Right cardiac atrium (tissue), 5 donors: ENCODE measurements around the gene PTPRN2. TPM values are rescaled to one million over a fixed set of nuclear protein-coding genes. Genes with fewer than 3 reads are reported as not detected.

Source experiments
- ATAC-seq, 2 donors: fragments of 200-7000 bp; cut with Tn5 transposase; one replicate each; pipeline versions ENCODE4 v1.8.0 to v1.9.1; 2020; ENCODE audit warnings: moderate library complexity in 2 of 2, mild to moderate bottlenecking in 1 of 2
- DNase-seq, 3 donors: peaks; one replicate each; pipeline ENCODE4 v3.0.0-alpha.2; 2020
- H3K27ac ChIP-seq: one replicate; pipeline ENCODE4 v1.5.1; 2013; ENCODE audit warnings: mild to moderate bottlenecking, low read length, control low read depth, moderate library complexity
- H3K27me3 ChIP-seq: one replicate; pipeline ENCODE4 v1.6.1; 2013; ENCODE audit not compliant: control insufficient read depth, insufficient read depth
- H3K4me1 ChIP-seq: one replicate; pipeline ENCODE4 v1.6.1; 2013; ENCODE audit warnings: low read length; ENCODE audit not compliant: control insufficient read depth, insufficient read depth
- H3K4me3 ChIP-seq: one replicate; pipeline ENCODE4 v1.5.1; 2013; ENCODE audit warnings: low read length, control low read depth
- H3K9me3 ChIP-seq: one replicate; pipeline ENCODE4 v1.6.1; 2013; ENCODE audit warnings: low read length; ENCODE audit not compliant: control insufficient read depth
- WGBS: extraction: QIAGEN DNeasy Blood & Tissue Kit; methylation state at CpG from one replicate; pipeline ENCODE4 v1.1.7; 2013; 5-methylcytosine and 5-hydroxymethylcytosine counted together
- intact Hi-C, 4 donors: fragments of 100-400 bp; cut with DNase I; formaldehyde crosslinking; loops; one replicate each; pipeline versions ENCODE4 v1.11.0 to v1.14.0; 2022 to 2023
- polyA plus RNA-seq: library from polyadenylated mRNA; stranded (reverse); fragments of 200-250 nt; gene quantifications from one replicate; pipeline ENCODE4 v1.2.3, GENCODE V29; 2013
- total RNA-seq, 4 donors: library from RNA; stranded (reverse); fragmentation: NEBNext Ultra II Directional; extraction: Animal tissue kit (Norgen Biotek cat#: 25700); gene quantifications; one replicate each; pipeline ENCODE4 v1.2.1, GENCODE V29; 2021
- donor health status: healthy with polysubstance abuse.
- donor health status: DM: no; HTN: yes; CAD: no.
- donor health status: DM: no; HTN: no; CAD: no.
- donor health status: DM: no; HTN: yes; CAD: no; lungs with severe emphysema.
- donor health status: DM: yes; HTN: yes; CAD: no.

The PTPRN2 gene
- total and polyA plus RNA-seq, 5 donors, result 1.5 to 3.9 (median 1.9) TPM

DNA sequence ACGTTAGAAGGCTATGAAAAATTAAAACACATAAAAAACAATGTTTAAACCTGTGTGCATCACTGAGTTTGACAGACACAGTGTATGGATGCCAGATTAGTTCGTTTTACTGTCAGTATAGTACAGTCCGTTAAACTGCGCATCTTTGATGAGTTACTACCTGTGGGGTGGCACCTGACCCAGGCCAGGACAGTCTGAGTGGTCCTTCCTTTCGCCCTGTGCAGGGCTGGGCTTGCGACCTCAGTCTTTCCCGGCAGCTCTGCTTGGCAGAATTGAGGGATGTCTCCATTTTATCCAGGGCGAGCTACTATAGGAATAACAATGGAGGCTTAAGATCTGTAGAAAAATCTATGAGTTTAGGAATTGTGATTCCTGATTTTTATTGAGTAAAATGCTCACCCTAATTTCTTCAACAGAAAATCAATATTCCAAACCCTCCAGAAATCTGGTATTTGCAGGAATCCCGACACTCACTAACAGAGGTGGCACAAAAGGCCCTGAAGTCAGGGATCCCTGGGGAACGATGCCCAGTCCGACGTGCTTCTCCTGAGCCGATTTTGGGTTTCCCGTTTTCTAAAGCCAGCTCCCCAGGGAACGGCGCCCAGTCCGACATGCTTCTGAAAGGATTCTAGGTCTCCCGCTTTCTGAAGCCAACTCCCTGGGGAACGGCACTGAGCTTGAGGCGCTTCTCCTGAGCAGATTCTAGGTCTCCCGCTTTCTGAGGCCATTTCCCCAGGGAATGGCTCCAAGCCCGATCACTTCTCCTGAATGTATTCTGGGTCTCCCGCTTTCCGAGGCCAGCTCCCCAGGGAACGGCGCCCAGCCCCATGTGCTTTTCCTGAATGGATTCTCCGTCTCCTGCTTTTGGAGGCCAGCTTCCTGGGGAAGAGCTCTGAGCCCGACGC, 873.2 kb downstream of the PTPRN2 start:
- no peak overlapping the region for H3K4me3 ChIP-seq
- H3K27ac ChIP-seq, result no peak overlapping the region
- DNase-seq (no peak), ATAC-seq (no peak)
- H3K9me3 ChIP-seq, result no peaks in the 10 kb centered on the region
- no peaks in the 10 kb centered on the region for H3K4me1 ChIP-seq
- intact Hi-C loops, result no loop called here
- 86% methylated on average over 29 of the region's 29 CpGs for WGBS
- H3K27me3 ChIP-seq, result no peaks in the 10 kb centered on the region

DNA sequence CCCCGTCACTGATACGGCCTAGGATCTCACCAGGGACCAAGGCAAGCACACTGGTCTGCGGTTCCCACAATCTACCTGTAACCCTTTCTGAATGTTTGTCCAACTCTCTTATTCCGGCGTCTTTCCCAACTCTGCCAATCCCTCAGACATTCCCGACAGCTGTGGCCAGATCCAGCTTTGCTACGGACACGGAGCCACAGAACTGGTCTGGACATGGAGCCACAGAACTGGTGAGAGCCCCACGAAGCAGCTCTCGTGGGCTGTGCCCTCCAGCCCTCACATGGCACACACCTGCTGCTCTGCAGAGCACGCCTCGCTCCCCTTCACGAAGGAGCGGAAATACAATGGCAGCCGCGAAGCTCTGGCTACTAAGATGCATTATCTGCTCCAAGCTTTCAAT, 874.0 kb downstream of the PTPRN2 start:
- H3K4me3 ChIP-seq, result no peak overlapping the region
- WGBS, result 89% methylated on average over 16 of the region's 16 CpGs
- no peaks in the 10 kb centered on the region for H3K4me1 ChIP-seq
- H3K27ac ChIP-seq, result no peak overlapping the region
- intact Hi-C loops, result no loop called here
- no peaks in the 10 kb centered on the region for H3K27me3 ChIP-seq
- no peak for ATAC-seq
- H3K9me3 ChIP-seq, result no peaks in the 10 kb centered on the region
- no peak for DNase-seq

DNA sequence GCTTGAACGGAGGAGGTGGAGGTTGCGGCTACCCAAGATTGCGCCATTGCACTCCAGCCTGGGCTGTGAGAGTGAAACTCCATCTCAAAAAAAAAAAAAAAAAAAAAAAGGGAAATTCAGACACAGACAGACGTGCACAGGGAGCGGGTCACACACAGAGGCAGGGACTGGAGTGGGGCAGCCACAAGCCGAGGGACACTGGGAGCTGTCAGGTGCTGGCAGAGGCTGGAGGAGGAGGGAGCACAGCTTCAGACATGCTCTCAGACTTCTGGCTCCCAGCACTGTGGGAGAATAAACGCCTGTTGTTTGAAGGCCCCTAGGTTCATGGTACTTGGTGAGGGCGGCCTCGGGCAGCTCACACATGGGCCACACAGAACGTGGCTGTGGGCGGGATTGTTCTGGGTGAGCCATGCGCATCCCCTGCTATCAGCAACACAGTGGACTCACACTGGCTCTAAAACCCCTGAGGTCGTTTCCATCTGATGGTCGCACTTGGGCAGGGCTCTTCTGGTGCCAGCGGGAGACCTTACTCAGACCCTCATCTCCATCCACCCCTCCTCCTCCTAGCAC, 874.9 kb downstream of the PTPRN2 start:
- no peaks in the 10 kb centered on the region for H3K4me1 ChIP-seq
- no peak overlapping the region for H3K4me3 ChIP-seq
- WGBS, result 69% methylated on average over 15 of the region's 15 CpGs
- no peaks in the 10 kb centered on the region for H3K9me3 ChIP-seq
- DNase-seq (no peak), ATAC-seq (no peak)
- intact Hi-C loops, result no loop called here
- H3K27me3 ChIP-seq, result no peaks in the 10 kb centered on the region
- no peak overlapping the region for H3K27ac ChIP-seq

DNA sequence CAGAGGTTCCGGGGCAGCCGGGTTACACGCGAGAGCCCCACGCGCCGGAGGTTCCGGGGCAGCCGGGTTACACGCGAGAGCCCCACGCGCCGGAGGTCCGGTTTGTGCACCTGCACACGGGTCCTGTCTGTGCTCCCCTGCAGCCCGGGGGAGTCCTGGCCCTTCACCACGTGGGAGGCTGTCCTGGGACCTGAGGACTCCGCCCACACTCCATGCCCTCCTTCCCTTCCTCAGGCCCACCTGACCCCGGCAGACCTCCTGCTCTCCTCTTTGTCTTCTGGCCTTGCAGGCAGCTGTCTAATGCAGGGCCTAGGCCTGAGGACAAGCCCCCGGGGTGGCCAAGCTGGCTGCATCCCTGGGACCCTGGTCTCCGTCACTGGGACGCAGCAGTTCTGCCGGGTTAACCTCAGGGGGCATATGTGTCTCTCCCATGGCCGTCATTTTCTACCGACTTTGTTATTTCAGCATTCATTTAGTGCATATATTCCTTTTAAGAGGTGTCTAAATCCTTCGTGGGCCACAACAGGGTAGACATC, 876.2 kb downstream of the PTPRN2 start:
- Histone ChIP-seq H3K9me3 (no peaks in the 10 kb centered on the region), H3K4me3 (no peak overlapping the region), H3K27ac (no peak overlapping the region), H3K4me1 (no peaks in the 10 kb centered on the region), H3K27me3 (no peaks in the 10 kb centered on the region)
- WGBS, result 82% methylated on average over 24 of the region's 27 CpGs
- no peak for DNase-seq
- intact Hi-C loops, result no loop called here
- no peak for ATAC-seq

DNA sequence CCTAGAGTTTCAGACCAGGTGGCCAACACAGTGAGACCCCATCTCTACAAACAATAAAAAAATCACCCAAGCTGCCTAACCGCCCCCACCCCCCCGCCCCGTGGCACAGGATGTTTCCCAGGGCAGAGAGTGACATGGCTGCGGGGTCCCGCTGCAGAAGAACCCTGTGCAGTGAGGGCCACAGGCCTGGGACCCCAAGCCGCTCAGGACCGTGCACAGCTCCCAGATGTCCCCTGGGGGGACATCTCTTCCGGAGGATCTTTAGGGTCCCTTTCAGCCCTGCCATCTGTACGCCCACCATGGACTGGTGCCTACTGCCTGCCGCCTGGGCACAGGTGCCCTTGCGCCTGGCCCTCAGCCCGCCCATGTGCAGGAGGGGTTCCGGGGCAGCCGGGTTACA, 877.2 kb downstream of the PTPRN2 start:
- 85% methylated on average over 14 of the region's 14 CpGs for WGBS
- intact Hi-C loops, result no loop called here
- H3K4me3 ChIP-seq, result no peak overlapping the region
- H3K27ac ChIP-seq, result no peak overlapping the region
- DNase-seq (no peak), ATAC-seq (no peak)
- H3K4me1 ChIP-seq, result no peaks in the 10 kb centered on the region
- no peaks in the 10 kb centered on the region for H3K27me3 ChIP-seq
- H3K9me3 ChIP-seq, result no peaks in the 10 kb centered on the region

DNA sequence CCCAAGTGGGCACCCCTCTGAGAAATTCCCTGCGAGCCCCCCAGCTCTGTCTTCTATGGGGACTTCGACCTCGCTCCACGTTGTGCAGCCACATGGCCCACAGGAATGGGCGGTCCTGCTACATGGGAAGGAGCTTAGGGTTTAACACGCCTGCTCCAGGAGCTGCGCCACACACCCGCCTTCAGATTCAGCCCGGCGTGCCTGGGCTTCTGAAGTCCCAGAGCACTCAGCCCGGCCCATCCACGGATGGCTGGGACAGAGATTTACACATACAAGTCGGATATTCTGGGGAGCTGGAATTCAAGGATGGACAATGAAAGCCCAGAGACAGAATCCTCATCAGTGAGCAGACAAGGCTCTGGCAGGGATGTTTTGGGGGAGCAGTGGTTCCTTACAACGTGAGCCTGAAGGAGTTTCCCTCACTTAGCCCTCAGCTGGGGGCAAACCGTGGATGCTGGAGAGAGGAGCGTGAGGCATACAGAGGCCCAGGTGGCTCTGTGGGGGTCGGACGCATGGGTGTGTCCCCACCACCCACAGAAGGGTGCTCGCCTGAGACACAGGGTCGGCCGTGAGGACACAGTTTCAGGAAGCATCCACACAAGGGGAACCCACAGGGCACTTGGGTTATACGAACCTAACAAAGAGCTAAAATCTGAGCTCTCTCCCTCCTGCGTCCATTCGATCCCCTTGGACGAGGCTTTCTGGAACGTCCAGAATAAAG, 877.9 kb downstream of the PTPRN2 start:
- Histone ChIP-seq H3K4me3 (no peak overlapping the region), H3K27ac (no peak overlapping the region), H3K27me3 (no peaks in the 10 kb centered on the region), H3K9me3 (no peaks in the 10 kb centered on the region), H3K4me1 (no peaks in the 10 kb centered on the region)
- 85% methylated on average over 26 of the region's 26 CpGs for WGBS
- no peak for DNase-seq
- intact Hi-C loops, result no loop called here
- ATAC-seq, result no peak

DNA sequence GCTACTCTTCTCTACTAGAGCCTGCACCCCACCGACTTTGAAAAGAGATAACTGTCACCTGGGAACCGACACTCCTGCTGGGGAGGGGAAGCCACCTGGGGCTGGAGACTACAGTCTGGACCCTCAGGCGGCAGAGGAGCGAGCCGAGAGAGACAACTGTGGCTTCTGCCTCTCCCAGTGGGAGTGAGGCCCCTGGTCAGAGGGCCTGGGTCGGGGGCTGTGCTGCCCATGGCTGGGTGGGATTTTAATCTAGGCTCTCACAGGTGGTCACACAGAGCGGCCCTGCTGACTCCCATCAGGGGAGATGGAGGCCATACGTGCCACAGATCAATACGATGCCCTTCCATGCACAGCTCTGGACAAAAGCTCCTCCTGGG, 878.7 kb downstream of the PTPRN2 start:
- Histone ChIP-seq H3K4me3 (no peak overlapping the region), H3K9me3 (no peaks in the 10 kb centered on the region), H3K27ac (no peak overlapping the region), H3K27me3 (no peaks in the 10 kb centered on the region), H3K4me1 (no peaks in the 10 kb centered on the region)
- intact Hi-C loops, result no loop called here
- WGBS, result 62% methylated on average over 9 of the region's 9 CpGs
- ATAC-seq (no peak), DNase-seq (no peak)

DNA sequence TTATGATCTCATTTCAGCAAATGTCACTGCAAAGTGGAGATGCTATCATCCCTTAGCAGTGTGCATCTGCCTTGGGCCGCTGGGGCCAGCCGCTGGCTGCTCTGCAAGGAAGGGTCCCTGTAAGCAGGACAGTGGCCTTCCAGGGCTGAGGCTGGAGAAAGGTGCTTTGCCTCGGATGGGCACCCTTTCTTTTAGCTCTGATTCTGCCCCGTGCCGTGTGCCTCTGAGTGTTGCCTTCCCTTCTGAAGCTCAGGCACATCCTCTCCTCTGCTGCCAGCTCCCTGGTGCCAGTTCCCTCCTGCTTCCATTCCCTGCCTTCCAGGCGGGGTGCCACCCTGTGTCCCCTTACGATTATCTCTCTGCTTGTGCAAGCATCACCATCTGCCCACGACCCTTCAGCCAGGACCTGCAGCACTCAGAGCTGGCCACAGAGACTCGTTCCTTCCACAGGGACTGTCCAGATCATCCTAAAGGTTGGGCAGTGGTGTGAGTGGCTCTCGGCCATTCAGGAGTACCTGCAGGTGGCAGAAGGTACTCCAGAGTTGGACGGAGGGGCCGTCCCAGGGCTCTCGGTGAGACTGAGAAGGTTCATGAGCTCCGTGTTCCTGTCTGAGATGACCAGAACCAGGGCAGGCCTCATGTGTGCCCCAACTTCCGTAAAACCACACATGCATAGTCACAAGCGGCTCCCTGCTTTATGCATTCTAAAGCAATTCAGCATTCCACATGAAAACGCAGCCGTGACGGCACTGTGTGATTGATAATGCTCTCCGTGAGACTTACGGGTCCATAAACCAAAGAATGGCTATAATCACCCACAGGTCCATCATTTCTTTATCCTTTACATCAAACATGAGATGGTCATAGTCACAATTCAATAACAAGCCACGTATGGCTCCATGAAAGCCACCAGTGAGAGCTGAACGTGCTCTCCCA, 879.4 kb downstream of the PTPRN2 start:
- DNase-seq (no peak), ATAC-seq (no peak)
- Histone ChIP-seq H3K27me3 (no peaks in the 10 kb centered on the region), H3K4me1 (no peaks in the 10 kb centered on the region), H3K9me3 (no peaks in the 10 kb centered on the region), H3K27ac (no peak overlapping the region), H3K4me3 (no peak overlapping the region)
- WGBS, result 72% methylated on average over 23 of the region's 23 CpGs
- intact Hi-C loops, result no loop called here

DNA sequence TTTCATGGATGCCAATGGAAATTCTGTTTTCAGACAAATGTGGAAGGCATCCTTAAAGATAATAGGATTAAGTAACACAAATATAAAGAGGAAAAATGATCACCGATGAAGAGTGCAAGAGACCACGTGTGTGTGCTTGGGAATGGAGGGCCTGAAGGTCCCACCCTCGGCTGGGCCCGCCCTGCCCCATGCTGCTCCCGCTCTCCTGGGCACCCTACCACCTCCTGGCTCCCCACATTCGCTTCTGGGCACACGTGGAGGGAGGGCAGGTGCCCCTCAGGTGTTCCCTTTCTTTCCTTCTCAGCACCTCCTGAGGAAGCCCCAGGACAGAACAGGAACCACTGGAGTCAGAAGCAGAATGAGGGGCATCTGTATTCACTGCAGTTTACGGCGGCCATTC, 883.3 kb downstream of the PTPRN2 start:
- Histone ChIP-seq H3K4me3 (no peak overlapping the region), H3K9me3 (no peaks in the 10 kb centered on the region), H3K27me3 (no peaks in the 10 kb centered on the region), H3K27ac (no peak overlapping the region), H3K4me1 (no peaks in the 10 kb centered on the region)
- DNase-seq (no peak), ATAC-seq (no peak)
- WGBS, result 80% methylated on average over 9 of the region's 9 CpGs
- intact Hi-C loops, result no loop called here

DNA sequence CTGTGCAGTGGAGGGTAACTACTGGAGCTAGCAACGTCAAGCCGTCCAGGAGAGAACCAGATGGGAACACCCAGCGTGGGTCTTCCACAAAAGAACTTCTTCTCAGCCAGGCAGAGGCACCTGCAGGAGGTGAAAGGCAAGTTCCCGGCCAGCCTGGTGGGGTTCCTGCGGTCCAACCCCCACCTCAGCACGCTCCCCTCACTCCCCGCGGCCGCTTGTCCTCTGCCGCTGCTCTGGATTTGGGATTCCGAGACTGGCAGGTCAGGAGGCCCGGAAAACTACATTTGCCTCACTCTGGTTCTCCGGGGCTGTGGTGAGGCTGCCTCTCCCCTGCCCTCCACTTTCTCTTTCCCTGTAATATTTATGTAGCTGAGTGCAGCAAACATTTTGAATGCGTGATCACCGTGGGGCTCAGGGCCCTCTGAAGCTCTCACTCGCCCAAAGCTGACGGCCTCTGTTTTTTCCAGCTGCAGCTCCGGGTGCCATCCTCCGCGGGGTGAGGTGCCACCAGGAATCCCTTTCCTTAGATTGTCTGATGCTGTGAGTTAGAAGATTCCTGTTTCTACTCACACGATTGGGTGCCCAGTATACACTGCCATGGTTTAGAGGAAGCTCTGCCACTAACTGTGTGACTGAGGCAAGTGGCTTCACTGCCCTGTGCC, 884.0 kb downstream of the PTPRN2 start:
- Histone ChIP-seq H3K27ac (no peak overlapping the region), H3K4me3 (no peak overlapping the region), H3K9me3 (no peaks in the 10 kb centered on the region), H3K27me3 (no peaks in the 10 kb centered on the region), H3K4me1 (no peaks in the 10 kb centered on the region)
- DNase-seq, result no peak
- intact Hi-C loops, result no loop called here
- no peak for ATAC-seq
- 80% methylated on average over 21 of the region's 21 CpGs for WGBS
